ENCODE results near the gene ELMOD2.

ELMOD2 gene, protein sequence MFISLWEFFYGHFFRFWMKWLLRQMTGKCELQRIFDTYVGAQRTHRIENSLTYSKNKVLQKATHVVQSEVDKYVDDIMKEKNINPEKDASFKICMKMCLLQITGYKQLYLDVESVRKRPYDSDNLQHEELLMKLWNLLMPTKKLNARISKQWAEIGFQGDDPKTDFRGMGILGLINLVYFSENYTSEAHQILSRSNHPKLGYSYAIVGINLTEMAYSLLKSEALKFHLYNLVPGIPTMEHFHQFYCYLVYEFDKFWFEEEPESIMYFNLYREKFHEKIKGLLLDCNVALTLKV

DNA sequence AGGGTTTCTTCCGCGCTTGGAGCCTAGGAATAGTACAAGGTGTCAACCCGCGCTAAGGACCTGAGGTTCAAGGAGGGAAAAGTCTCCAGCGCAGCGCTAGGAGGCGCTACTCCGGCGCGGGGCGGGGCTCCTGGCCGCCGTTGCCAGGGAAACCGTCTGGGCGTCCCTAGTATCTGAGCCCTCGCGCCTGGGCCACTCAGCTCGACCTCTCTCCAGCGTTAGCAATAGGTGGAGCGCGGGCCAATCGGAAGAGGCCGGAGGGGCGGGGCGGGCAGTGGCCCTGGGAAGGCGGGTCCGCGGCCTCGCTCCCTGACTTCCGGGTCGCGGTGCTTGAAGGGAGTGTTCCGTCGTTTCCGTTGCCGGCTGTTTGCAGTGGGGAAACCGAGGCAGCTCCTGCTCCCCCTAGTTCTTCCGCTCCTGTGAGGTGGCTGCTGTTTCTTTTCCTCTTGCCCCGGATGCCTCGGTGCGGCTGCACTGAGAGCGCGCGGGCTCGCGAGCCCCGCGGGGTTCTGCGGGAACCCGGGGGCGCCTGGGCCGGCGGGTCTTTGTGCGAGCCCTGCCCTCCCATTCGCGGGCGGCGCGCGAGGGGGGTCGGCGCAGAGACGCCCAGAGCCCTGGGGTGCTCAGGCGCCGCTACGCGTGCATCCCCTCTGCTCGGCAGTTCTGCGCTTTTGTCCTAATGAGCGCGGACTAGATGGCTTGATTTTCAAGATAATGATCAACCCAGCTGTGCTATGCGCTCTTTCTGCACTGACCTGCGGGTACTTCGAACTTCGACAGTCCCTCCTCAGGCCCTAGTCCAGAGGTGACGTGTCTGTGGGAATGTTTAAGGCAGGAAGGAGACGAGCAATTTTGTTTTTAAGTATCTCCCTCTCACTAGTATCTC, at the start of gene ELMOD2:
ELMOD2 (plus strand) TSS at position 312 of the 886 bp plus-strand sequence. CDS start 1,261 bp downstream, outside the sequence.
- TF ChIP-seq, protein P1, sequence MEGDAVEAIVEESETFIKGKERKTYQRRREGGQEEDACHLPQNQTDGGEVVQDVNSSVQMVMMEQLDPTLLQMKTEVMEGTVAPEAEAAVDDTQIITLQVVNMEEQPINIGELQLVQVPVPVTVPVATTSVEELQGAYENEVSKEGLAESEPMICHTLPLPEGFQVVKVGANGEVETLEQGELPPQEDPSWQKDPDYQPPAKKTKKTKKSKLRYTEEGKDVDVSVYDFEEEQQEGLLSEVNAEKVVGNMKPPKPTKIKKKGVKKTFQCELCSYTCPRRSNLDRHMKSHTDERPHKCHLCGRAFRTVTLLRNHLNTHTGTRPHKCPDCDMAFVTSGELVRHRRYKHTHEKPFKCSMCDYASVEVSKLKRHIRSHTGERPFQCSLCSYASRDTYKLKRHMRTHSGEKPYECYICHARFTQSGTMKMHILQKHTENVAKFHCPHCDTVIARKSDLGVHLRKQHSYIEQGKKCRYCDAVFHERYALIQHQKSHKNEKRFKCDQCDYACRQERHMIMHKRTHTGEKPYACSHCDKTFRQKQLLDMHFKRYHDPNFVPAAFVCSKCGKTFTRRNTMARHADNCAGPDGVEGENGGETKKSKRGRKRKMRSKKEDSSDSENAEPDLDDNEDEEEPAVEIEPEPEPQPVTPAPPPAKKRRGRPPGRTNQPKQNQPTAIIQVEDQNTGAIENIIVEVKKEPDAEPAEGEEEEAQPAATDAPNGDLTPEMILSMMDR (IDR thresholded peaks at IDR 0.05; ENCODE audit: low read depth, low read length, missing control alignments), result peak; percentile 95
- DNase-seq (ENCODE audit: low read depth), result peak; percentile 90
- H3K4me3 ChIP-seq (ENCODE audit: low read depth, low read length), result peak within 1 kb of the TSS; percentile 99

DNA sequence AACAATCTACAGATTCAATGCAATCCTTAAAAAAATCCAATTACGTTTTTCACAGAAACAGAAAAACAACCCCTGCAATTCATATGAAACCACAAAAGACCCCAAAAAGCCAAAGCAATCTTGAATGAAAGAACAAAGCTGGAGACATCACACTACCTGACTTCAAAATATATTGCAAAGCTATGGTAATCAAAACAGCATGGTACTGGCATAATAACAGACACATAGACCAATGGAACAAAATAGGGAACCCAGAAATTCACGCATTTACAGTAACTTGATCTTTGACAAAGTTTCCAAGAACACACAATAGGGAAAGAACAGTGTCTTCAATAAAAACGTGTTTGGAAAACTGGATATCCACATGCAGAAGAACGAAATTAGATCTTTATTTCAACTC, 40.5 kb upstream of the ELMOD2 start:
- H3K4me3 ChIP-seq (ENCODE audit: low read depth, low read length), result no peak overlapping the region
- DNase-seq (ENCODE audit: low read depth), result no peak
- TF ChIP-seq, protein P1 (IDR thresholded peaks at IDR 0.05; ENCODE audit: low read depth, low read length, missing control alignments), result no peak

DNA sequence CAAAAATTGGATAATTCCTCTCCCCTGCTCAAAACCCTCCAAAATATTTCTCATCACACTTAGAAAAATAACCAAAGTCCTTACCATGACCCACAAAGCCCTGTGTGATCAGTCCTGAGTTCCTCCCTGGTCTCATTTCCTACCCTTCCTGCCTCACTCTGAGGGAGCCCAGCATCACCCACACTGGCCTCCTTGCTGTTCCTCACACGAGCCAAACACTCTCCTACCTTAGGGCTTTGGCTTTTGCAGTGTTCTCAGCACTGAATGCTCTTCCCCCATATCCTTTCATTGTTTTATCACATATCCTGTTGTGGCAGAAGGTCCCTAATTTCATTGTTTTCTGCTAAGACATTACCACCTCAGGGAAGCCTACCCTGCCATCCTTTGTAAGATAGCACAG, 38.0 kb upstream of the ELMOD2 start:
- TF ChIP-seq, protein P1 (IDR thresholded peaks at IDR 0.05; ENCODE audit: low read depth, low read length, missing control alignments), result no peak
- DNase-seq (ENCODE audit: low read depth), result no peak
- no peak overlapping the region for H3K4me3 ChIP-seq (ENCODE audit: low read depth, low read length)

DNA sequence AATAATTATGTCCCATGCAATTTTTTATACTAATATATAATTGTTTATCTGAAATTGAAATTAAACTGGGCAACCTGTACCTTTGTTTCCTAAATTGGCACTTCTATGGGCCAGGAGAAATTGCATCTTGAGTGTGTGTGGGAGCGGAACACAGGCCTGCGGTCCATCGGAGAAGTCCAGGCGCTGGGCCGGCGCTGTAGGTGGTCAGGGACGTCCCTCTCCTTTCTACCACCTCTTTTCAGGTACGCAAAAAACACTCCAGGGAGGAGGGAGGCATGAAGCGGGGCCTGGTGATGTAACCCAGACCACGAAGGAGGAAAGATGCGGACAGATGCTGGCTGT, 26.6 kb upstream of the ELMOD2 start:
- H3K4me3 ChIP-seq (ENCODE audit: low read depth, low read length), result no peak overlapping the region
- no peak for DNase-seq (ENCODE audit: low read depth)
- TF ChIP-seq, protein P1 (IDR thresholded peaks at IDR 0.05; ENCODE audit: low read depth, low read length, missing control alignments), result no peak

DNA sequence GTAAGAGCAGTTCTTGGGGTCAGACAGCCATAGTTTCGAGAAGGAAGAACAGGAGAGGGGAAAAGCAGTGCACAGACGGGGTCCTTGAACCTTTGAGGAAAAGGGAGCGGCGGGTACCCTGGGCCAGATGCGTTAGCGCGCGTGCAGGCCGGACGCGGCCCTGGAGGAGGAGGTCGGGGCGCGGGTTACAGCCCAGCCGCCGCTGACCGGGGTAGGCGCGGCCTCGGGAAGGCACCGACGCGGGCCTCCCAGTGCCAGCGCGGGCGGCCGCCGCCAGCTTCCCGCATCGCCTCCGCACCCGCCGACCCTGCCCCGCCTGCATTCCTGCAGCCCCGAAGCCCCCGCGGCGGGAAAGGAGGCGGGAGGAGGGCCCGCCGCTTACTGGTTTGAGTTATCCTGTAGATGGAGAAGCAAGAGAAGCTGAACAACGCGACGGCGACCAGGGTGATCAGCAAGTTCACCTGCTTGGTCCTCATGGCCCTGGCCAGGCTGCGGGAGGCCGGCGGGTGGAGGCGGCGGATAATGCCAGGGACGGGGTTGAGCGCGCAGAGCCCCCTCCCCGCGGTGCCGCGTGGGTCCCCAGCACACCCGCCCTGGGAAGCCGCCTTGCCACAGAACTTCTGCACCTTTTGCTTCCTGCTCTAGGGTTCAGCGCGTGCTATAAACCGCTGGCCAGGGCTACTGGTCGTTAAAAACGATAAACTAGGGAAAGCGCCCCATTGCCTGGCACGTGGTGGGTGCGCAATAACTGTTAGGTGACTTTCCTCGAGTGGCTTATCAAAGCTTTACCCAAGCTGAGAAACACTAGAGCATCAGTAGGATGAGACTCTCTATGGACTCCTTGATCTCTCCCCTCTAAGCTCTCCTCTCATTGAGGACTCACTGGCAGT, 26.0 kb upstream of the ELMOD2 start, which contains the start of gene MGAT4D:
MGAT4D (minus strand) TSS at position 547 of the 890 bp plus-strand sequence; CDS start at position 476, 71 bp downstream.
- no peak for DNase-seq (ENCODE audit: low read depth)
- TF ChIP-seq, protein P1 (IDR thresholded peaks at IDR 0.05; ENCODE audit: low read depth, low read length, missing control alignments), result no peak
- H3K4me3 ChIP-seq (ENCODE audit: low read depth, low read length), result no peak within 1 kb of the TSS

DNA sequence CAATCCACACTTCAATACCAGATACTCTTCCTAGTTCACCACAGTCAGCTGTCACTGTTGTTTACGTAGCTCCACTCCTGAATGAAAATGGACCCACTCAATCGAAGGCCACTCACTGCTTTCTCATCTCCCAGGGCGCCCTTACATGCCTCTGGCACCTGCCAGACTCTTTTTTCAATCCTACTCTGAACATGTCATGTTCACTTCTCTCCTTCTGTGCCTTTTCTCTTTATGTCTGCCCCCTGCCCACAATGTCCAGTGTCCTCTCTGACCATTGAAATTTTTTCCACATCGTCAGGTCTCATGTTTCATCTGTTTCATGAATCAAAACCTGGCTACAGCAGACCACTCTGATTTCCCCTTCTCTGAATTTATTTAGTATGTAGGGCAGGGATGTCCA, 24.6 kb upstream of the ELMOD2 start:
- no peak for DNase-seq (ENCODE audit: low read depth)
- TF ChIP-seq, protein P1 (IDR thresholded peaks at IDR 0.05; ENCODE audit: low read depth, low read length, missing control alignments), result no peak
- H3K4me3 ChIP-seq (ENCODE audit: low read depth, low read length), result no peak overlapping the region

Measured in GM12864 (cell line).